Upper lobe of left lung (tissue), 4 donors: ENCODE measurements around the gene DSC2.

Experiments
- POLR2A ChIP-seq, 4 donors: fragments of 450-650 bp; IDR thresholded peaks; one replicate each; pipeline ENCODE4 v1.5.1; 2016 to 2017; ENCODE audit warnings: antibody characterized with exemption in 4 of 4, mild to moderate bottlenecking in 2 of 4
- TF ChIP-seq, protein P1 (sequence below), 6 experiments: fragments of 450-650 bp in 4 of 6; fragments of 200-600 bp in 2 of 6; sonication (generic) in 2 of 6; IDR thresholded peaks; one replicate each; pipeline ENCODE4 v1.5.1; 2016 to 2019; ENCODE audit warnings: antibody characterized with exemption in 6 of 6

DNA sequence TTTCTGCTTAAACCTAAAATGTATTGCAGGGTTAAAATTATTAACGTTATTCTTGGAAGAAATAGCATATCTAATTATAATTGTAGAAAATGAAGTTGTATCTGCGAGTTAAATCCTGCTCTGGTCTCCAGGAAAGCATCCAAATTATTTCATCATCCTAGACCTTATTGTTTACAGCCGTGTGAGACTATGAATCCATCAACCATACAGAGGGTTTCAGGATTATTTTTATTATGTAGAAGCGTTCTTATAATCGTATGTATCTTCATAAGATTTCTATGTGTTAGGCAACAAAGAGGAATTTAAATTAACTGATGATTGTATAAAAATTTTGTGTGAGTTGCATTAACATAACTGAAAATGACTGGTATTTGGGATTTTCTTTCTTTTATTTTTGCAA lies 45.2 kb downstream of the DSC2 start:
- TF ChIP-seq, protein P1, sequence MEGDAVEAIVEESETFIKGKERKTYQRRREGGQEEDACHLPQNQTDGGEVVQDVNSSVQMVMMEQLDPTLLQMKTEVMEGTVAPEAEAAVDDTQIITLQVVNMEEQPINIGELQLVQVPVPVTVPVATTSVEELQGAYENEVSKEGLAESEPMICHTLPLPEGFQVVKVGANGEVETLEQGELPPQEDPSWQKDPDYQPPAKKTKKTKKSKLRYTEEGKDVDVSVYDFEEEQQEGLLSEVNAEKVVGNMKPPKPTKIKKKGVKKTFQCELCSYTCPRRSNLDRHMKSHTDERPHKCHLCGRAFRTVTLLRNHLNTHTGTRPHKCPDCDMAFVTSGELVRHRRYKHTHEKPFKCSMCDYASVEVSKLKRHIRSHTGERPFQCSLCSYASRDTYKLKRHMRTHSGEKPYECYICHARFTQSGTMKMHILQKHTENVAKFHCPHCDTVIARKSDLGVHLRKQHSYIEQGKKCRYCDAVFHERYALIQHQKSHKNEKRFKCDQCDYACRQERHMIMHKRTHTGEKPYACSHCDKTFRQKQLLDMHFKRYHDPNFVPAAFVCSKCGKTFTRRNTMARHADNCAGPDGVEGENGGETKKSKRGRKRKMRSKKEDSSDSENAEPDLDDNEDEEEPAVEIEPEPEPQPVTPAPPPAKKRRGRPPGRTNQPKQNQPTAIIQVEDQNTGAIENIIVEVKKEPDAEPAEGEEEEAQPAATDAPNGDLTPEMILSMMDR (IDR thresholded peaks at IDR 0.05) = no peak
- no peak for TF ChIP-seq POLR2A (IDR thresholded peaks at IDR 0.05)
